Limb (tissue), 2 donors: Measurements from ENCODE around the gene RARRES2.
"Not testable (repeated sequence)": the region's sequence is repeated elsewhere in the genome, so short reads cannot be mapped to it uniquely, and the experiment has no call there.

Experiments used
- DNase-seq, 2 donors: peaks; one replicate each; pipeline ENCODE4 v3.0.0-alpha.2; 2016; ENCODE audit errors: extremely low spot score in 2 of 2

The RARRES2 gene

GRCh38 chr7:150341263-150342120 is at the start of gene RARRES2:
RARRES2 (minus strand) TSS chr7:150341629; CDS start chr7:150340609, 1,020 bp downstream.
- peak in 1 of 2 donors; percentile 61 for DNase-seq

- no peak for DNase-seq
Measured at GRCh38 chr7:150390205-150390604, 48.8 kb upstream of the RARRES2 start.

GRCh38 chr7:150389532-150389816 is 48.0 kb upstream of the RARRES2 start:
- no peak for DNase-seq

- DNase-seq = peak; percentile 48 to 72
Measured at GRCh38 chr7:150388709-150389531, 47.5 kb upstream of the RARRES2 start.

DNA sequence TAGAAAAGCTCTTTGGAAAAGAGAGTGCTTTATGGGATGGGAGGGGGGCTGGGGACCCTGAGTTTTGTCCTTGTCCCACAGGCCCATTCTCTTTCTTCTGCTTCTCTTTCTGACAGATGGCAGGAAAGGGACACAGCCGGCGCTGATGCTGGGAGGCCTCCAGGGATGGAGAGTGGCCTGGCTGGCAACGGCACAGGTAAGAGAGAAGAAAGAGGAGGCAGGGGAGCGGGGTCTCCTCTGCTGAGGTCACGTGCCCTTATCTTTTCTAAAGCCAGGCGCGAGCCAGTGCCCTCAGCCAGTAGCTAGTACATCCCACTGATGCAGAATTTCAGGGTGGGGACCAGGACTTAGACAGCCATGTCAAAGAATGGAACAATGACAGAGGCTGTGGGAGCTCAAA is 46.9 kb upstream of the RARRES2 start:
- no peak for DNase-seq

DNA sequence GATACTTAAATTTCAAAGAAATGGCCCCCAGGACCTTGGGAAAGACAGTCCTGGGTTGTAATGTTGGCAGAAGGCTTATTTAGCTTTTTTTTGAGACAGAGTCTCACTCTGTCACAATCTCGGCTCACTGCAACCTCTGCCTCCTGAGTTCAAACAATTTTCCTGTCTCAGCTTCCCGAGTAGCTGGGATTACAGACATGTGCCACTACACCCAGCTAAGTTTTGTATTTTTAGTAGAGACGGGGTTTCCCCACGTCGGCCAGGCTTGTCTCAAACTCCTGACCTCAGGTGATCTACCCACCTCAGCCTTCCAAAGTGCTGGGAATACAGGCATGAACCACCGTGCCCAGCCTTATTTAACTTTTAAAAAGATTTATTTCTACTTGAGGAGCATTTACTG is 44.5 kb upstream of the RARRES2 start:
- not testable (repeated sequence) for DNase-seq

DNA sequence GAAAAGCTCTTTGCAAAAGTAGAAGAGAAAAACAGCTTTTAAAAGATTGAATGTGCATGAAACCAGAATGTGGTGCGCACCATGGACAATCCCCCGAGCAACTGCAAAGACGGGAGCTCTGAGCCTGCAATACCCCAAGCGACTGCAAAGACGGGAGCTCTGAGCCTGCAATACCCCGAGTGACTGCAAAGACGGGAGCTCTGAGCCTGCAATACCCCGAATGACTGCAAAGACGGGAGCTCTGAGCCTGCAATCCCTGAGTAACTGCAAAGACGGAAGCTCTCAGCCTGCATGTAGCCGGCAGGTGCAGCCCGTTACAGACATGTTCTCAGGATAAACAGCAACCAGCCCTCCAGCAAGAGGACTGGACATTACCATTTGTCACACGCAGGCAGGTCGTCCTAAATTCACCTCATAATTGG is 43.9 kb upstream of the RARRES2 start:
- no peak for DNase-seq

- DNase-seq = no peak
Measured at GRCh38 chr7:150384406-150385301, 43.2 kb upstream of the RARRES2 start.

GRCh38 chr7:150383710-150384397 is 42.4 kb upstream of the RARRES2 start:
- peak; percentile 87 to 90 for DNase-seq

- no peak for DNase-seq
Measured at GRCh38 chr7:150382844-150383225, 41.4 kb upstream of the RARRES2 start.

DNA sequence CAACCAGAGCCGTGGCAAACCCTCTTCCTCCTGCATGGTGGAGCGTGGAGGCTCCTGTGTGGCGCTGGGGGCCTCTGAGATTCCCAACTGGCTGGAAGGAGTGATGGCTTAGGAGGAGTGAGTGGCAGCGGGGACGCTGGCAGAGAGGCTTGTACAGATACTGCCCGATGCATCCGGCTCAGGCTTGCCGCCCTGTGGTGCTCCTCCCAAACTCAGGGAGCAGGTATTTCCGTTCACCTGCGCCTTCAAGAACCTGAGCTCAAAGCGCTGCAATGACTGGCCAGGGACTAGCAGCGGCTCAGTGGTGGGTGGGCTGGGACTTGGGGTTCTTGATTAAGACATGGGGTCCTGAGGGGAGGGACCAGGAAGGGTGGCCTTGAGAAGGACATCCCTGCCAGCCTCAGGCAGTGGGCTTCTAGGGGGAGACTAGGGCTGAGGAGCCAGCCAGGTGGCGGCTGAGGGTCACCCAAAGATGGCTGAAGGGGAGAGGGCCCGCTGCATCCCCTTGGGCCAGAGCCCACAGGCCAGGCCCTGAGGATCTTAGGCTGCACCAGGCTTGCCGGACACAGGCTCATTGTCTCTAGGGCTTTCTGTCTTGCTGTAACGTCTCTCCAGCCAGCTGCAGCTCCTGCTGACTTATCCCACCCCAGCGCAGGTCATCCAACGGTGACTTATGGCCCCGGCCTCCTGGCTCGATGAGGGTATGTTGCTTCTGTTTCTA is 40.9 kb upstream of the RARRES2 start:
- no peak for DNase-seq

DNA sequence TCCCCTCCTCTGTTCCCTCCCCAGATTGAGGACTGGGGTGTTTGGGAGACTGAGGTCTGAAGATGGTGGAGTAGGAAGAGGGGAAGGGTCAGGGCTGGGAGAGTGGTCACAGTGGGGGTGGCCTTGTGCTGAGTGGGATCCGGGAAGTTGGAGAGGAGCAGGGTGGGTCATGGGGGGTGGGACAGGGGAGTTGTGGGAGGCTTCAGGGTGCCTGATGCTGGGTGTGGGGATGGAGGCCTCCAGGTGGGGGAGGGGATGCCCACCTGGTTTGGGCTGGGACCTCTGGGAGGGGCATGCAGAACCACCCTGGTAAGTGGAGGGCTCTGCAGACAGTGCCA is 40.3 kb upstream of the RARRES2 start:
- DNase-seq = no peak

DNA sequence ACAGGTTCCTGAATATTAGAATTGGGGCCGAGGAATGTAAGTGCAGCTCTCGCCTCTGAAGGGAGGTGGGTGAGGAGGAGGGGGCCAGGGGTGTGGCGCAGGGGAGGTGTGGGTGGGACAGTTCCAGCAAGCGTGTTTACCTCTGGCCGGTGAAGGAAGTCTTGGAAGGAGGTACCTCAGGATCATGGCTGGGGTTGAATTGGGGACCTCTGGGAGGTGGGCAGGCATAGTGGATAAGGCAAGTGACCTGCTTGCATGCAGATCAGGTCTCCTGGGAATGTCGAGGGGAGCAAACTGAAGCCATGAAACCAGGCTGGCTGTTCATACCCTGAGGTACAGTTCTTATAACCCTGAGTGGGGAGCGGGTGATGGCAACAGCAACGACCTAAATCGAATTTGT is 39.7 kb upstream of the RARRES2 start:
- no peak for DNase-seq

DNA sequence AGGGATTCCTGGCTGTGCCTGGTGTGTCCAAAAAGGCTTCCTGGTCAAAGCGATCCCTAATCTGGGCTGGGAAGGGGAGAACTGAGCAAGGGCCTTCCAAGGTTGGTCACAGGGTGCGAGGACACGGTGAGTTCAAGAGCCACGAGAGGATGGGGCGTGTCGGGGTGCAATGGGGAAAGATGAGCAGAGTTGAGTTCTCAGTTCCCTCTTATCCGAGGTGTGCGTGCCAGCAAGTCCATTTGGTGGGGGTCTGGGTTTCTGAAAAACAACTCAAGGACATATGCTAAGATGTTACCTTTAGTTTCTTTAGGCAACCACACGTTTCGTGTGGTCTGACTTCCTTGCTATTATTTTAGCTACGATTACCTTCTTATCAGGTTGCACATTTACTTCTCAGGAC is 39.0 kb upstream of the RARRES2 start:
- DNase-seq = no peak

- peak in 1 of 2 donors; percentile 59 for DNase-seq
Measured at GRCh38 chr7:150379441-150380379, 38.3 kb upstream of the RARRES2 start.

DNA sequence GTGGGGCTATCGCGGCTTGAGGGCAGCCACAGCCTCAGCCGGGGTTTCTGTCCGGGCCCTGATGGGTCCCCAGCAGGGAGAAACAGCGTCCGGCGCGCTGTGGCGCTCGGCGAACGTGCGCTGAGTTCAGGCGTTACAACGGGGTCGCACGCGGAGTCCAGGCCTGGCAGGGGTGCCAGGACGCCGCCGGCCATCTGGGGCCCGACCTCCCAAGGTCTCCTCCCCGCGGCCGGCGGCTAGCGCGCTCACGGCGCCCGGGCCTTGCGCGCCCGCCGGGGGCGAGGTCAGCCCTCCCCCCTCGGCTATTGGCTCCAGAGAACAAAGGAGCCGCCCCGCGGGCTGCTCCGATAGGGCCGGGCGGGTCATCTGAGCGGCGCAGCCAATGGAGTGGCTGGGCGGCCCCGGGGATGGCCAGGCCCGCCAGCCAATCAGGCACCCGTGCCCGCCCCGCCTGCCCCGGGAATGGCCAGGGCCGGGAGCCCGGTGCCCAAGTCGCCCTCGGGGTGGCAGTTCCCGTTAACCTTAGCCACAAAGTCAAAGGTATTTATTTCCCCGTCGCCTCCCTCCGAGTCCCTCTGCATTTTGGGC is 37.5 kb upstream of the RARRES2 start, which contains the start of gene ZNF775:
Gene ZNF775 (plus strand): TSS at position 478 of the 588 bp plus-strand sequence. CDS start 9,141 bp downstream, outside the sequence.
- peak; percentile 96 for DNase-seq

DNA sequence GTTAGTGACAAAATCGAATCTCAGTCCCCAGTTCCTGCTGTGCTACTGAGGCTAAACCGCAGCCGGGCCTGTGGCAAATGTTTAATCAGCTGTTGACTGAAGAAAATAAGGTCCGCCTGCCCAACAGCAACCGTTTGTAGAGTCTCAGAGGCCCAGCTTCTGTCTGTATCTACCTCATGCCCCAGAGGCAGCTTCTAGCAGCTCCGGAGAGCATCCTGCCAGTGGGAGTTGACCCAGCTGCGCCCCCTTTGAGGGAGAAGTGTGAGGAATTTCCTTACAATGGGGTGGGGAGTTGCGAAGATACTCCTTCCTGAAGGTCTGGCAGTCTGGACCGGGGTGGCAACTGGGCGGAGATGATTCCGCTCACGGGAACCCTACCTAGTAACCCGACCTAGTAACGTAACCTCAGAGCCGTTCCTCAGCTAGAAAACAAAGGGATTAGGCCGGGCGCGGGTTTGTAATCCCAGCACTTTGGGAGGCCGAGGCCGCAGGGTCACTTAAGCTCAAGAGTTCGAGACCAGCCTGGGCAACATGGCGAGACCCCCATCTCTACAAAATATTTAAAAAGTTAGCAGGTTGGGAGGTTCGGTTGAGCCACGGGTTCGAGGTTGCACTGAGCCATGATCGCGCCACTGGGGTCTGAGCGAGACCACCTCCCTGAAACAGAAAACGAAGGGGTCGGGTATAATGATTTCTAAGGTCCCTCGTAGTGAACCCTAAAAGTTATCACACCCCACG is 36.9 kb upstream of the RARRES2 start:
- DNase-seq = peak in 1 of 2 donors; percentile 74

- no peak for DNase-seq
Measured at GRCh38 chr7:150377635-150378034, 36.2 kb upstream of the RARRES2 start.
